Mucosa of descending colon (tissue), 3 donors: ENCODE data around the gene CS. TPM values are rescaled to one million over a fixed set of nuclear protein-coding genes. Genes with fewer than 3 reads are reported as not detected.
"Not testable (repeated sequence)": the region's sequence is repeated elsewhere in the genome, so short reads cannot be mapped to it uniquely, and the experiment has no call there.

Experiments used
- ATAC-seq: fragments of 200-7000 bp; cut with Tn5 transposase; one replicate; pipeline ENCODE4 v1.9.1; 2020; ENCODE audit warnings: mild to moderate bottlenecking, moderate library complexity
- DNase-seq, 3 donors: peaks; one replicate each; pipeline ENCODE4 v3.0.0-alpha.2; 2020
- H3K36me3 ChIP-seq: fragments of 200-600 bp; one replicate; pipeline ENCODE4 v1.8.0; 2021; ENCODE audit warnings: low read depth, mild to moderate bottlenecking
- H3K4me1 ChIP-seq: fragments of 200-600 bp; one replicate; pipeline ENCODE4 v1.8.0; 2021; ENCODE audit warnings: low read depth, mild to moderate bottlenecking
- H3K4me3 ChIP-seq: fragments of 200-600 bp; one replicate; pipeline ENCODE4 v1.8.0; 2021; ENCODE audit warnings: mild to moderate bottlenecking
- H3K9me3 ChIP-seq: fragments of 200-600 bp; one replicate; pipeline ENCODE4 v1.8.0; 2021; ENCODE audit warnings: mild to moderate bottlenecking
- intact Hi-C, 2 donors: fragments of 100-400 bp; cut with DNase I in 1 of 2; cut with micrococcal nuclease in 1 of 2; formaldehyde crosslinking; loops; one replicate each; pipeline versions ENCODE4 v1.11.0 to v1.11.1; 2022; cut with DNase I, micrococcal nuclease
- total RNA-seq, 3 donors: library from RNA; stranded (reverse); fragmentation: NEBNext Ultra II Directional in 2 of 3; extraction: Animal tissue kit (Norgen Biotek cat#: 25700) in 2 of 3; gene quantifications; one replicate each; pipeline versions ENCODE4 v1.2.1 to v1.2.4, GENCODE V29; 2021 to 2023
- TF ChIP-seq, protein P1 (sequence below): fragments of 200-600 bp; IDR thresholded peaks from one replicate; pipeline ENCODE4 v1.8.0; 2022; ENCODE audit warnings: antibody characterized with exemption, mild to moderate bottlenecking
- donor health status: DM: no; HTN: no; CAD: no; lungs with moderate emphysema.
- donor health status: DM: no; HTN: no; CAD: no.
- donor health status: DM: no; HTN: yes; CAD: no.

CS gene
- total RNA-seq, 3 donors from 2014 or later, result 261 to 344 (median 332) TPM

DNA sequence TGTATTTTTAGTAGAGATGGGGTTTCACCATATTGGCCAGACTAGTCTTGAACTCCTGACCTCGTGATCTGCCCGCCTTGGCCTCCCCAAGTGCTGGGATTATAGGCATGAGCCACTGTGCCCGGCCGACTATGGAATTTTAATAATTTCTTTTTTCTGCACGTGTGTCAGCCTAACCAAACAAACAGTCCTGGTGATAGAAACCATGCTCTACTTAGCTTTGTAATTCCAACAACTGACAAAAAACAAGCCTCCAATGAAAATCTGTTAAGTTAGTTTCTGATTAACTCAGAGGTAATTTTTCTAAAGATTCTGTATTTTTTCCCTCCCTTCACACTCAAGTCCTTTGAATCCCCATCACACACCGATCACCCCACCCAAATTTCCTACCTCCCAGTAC is 18.1 kb downstream of the CS start:
- Histone ChIP-seq H3K4me1 (no peaks in the 10 kb centered on the region), H3K36me3 (peaks cover 28% of the 10 kb centered on the region), H3K4me3 (no peak overlapping the region), H3K9me3 (no peaks in the 10 kb centered on the region)
- ATAC-seq (no peak), DNase-seq (no peak)
- intact Hi-C loops, result no loop called here
- TF ChIP-seq, protein P1, sequence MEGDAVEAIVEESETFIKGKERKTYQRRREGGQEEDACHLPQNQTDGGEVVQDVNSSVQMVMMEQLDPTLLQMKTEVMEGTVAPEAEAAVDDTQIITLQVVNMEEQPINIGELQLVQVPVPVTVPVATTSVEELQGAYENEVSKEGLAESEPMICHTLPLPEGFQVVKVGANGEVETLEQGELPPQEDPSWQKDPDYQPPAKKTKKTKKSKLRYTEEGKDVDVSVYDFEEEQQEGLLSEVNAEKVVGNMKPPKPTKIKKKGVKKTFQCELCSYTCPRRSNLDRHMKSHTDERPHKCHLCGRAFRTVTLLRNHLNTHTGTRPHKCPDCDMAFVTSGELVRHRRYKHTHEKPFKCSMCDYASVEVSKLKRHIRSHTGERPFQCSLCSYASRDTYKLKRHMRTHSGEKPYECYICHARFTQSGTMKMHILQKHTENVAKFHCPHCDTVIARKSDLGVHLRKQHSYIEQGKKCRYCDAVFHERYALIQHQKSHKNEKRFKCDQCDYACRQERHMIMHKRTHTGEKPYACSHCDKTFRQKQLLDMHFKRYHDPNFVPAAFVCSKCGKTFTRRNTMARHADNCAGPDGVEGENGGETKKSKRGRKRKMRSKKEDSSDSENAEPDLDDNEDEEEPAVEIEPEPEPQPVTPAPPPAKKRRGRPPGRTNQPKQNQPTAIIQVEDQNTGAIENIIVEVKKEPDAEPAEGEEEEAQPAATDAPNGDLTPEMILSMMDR, result no peak

DNA sequence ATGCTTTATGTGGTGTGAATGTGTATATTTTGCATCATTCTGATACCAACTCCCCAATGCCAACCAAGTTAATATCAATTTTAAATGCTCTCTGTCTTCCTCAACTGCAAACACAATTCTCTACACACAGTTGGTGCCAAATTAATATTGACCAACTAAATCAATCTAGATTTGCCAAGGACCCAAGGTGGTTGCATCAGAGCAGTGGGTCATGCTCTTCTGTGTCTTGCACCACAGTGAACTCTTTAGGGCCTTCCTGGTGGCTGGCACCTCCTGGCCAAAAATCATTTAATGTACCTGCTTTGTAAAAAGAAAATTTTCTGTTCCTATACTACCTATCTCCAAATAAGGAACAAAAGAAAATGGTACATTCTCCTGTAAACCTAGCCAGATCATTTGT is 19.3 kb downstream of the CS start:
- no peak overlapping the region for H3K4me3 ChIP-seq
- TF ChIP-seq, protein P1, result no peak
- no peaks in the 10 kb centered on the region for H3K4me1 ChIP-seq
- H3K36me3 ChIP-seq, result peaks cover 27% of the 10 kb centered on the region
- ATAC-seq, result no peak
- H3K9me3 ChIP-seq, result no peaks in the 10 kb centered on the region
- no peak for DNase-seq
- intact Hi-C loops, result no loop called here

DNA sequence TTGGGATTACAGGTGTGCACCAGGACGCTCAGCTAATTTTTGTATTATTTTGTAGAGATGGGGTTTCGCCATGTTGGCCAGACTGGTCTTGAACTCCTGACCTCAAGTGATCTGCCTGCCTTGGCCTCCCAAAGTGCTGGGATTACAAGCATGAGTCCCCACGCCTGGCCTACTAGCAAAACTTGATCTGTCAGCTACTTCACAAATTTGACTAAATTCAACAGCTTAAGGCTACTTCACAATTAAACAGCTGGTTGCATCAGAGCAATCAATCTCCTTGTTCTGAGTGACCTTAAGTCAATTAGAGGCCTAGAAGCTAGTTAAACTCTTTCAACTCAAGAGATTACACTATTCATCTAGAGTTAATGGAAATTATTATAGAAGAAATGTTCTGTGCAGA is 21.2 kb downstream of the CS start:
- H3K4me1 ChIP-seq, result no peaks in the 10 kb centered on the region
- TF ChIP-seq, protein P1, result no peak
- peaks cover 24% of the 10 kb centered on the region for H3K36me3 ChIP-seq
- no peak overlapping the region for H3K4me3 ChIP-seq
- intact Hi-C loops, result no loop called here
- DNase-seq (no peak), ATAC-seq (no peak)
- no peaks in the 10 kb centered on the region for H3K9me3 ChIP-seq

DNA sequence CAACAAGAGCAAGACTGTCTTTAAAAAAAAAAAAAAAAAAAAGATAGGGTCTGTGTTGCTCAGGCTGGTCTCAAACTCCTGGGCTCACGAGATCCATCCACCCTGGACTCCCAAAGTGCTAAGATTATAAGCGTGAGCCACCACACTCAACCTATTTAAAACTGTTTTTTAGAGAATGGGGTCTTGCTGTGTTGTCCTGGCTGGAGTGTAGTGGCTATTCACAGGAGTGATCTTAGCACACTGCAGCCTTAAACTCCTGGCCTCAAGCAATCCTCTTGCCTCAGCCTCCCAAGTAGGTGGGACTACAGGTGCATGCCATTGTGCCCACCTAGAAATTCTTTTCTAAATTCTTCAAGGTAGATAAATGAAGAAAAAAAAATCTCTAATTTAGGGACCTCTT is 25.8 kb downstream of the CS start:
- no peaks in the 10 kb centered on the region for H3K4me1 ChIP-seq
- H3K9me3 ChIP-seq, result no peaks in the 10 kb centered on the region
- H3K4me3 ChIP-seq, result no peak overlapping the region
- DNase-seq (no peak), ATAC-seq (no peak)
- peaks cover 21% of the 10 kb centered on the region for H3K36me3 ChIP-seq
- TF ChIP-seq, protein P1, result no peak
- intact Hi-C loops, result no loop called here

DNA sequence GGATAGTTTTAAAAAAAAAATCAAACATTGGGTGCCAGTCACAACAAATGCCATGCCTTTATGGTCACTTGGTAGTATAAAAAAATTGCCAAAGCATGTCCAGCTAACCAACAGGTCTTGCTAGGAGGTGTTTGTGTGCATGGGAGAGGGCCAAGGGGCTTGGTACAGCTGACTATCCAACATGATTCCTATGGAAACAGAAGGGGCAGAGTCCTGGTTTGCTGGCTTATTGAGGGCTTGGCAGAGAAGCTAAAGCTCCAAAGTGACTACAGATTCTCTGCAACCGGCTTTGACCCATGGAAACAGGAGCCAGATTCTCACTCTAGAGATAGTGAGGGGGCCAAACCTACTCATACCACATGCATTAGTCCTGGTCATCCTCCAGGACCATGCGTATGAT is 27.7 kb downstream of the CS start:
- DNase-seq, H3K4me3 ChIP-seq, H3K4me1 ChIP-seq, ATAC-seq, intact Hi-C loops, H3K9me3 ChIP-seq: not testable (repeated sequence)
- peaks cover 15% of the 10 kb centered on the region for H3K36me3 ChIP-seq

DNA sequence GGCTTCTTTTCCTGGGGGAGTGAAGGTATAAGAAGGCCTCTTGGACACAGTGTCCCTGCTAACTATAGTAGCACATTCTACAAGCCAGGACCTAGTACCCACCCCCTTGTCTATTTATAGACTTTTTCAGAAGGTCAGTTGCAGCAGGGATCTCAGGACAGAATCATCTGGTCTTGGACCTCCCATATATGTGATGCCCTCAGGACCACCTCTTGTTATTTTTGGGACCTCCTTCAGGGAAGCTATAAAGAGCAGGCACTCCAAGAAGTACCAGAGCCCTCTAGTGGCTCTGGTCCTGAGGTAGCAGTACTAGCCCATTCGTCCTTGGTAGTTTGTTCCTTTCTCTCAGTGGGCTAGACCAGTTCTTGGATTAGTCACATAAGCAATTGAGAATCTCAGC is 29.1 kb downstream of the CS start:
- TF ChIP-seq, protein P1, result no peak
- H3K9me3 ChIP-seq, result no peaks in the 10 kb centered on the region
- H3K4me3 ChIP-seq, result no peak overlapping the region
- H3K36me3 ChIP-seq, result peaks cover 15% of the 10 kb centered on the region
- DNase-seq (no peak), ATAC-seq (no peak)
- H3K4me1 ChIP-seq, result peaks cover 8% of the 10 kb centered on the region
- intact Hi-C loops, result no loop called here
